T-helper 17 cell (primary cell): ENCODE results near the gene HELZ. TPM values are rescaled to one million over a fixed set of nuclear protein-coding genes. Genes with fewer than 3 reads are reported as not detected.

Source experiments
- ATAC-seq: fragments of 150-1000 bp; cut with Tn5 transposase; 2 replicates; pipeline ENCODE4 v1.10.0; 2021; ENCODE audit warnings: mild to moderate bottlenecking, moderate library complexity
- DNase-seq, 3 donors: peaks; one replicate each; pipeline versions ENCODE4 v3.0.0 to v3.0.0-alpha.2; 2020 to 2021
- H3K9me3 ChIP-seq: one replicate; pipeline ENCODE4 v1.7.0; 2013; ENCODE audit warnings: low read length, mild to moderate bottlenecking; ENCODE audit not compliant: control insufficient read depth, poor library complexity, severe bottlenecking
- H3K27ac Mint-ChIP-seq: one replicate; pipeline ENCODE4 v1.8.0; 2022; ENCODE audit warnings: mild to moderate bottlenecking, moderate library complexity, mixed read lengths
- H3K27me3 Mint-ChIP-seq: one replicate; pipeline ENCODE4 v1.8.0; 2022; ENCODE audit warnings: mixed read lengths
- H3K36me3 Mint-ChIP-seq: one replicate; pipeline ENCODE4 v1.8.0; 2022; ENCODE audit warnings: low read depth, mixed read lengths
- H3K4me1 Mint-ChIP-seq: one replicate; pipeline ENCODE4 v1.8.0; 2022; ENCODE audit warnings: mild to moderate bottlenecking, mixed read lengths
- H3K4me3 Mint-ChIP-seq: one replicate; pipeline ENCODE4 v1.8.0; 2022; ENCODE audit warnings: mild to moderate bottlenecking, moderate library complexity, mixed read lengths
- total RNA-seq, 4 donors: library from RNA in 2 of 4; stranded (reverse) in 2 of 4; gene quantifications; one replicate each; pipeline ENCODE4 v1.2.3 and lab custom pipeline; 2022 to 2026

The HELZ gene
- total RNA-seq, 2 donors from 2014 or later = 124 to 164 TPM

DNA sequence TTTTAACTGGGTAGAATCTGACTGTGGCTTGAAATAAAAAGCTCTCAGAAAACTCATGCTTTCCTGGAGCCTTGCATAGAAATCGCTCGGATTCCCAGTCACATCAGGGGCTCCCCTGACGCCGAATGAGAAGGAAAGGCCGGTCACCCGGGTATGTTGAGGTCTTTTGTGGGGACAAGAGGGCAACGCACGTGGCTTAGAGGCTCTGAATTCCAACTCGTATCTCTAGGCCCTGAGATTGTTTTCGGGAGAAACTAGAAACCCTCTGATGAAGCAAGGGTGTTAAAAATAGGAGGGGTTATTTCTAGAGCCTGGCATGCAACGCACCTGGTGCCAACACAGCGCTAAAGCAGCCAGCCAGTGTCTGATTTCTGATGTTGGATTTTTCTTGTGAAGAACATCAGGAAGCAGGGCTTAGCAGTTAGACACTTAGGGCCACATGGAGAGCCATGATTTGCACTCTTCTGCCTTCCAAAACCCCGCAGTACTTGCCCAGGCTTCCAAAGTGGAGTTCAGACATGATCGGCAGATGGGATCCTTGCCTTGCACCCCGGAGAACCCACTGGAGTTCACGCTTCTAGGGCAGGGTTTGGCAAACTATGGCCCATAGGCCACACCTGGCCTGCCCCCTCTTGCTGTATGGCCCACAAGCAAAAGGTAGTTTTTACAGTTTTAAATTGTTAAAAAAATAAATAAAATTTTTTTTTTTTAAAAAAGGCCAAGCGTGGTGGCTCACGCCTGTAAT lies 188.1 kb downstream of the HELZ start:
- Mint-ChIP-seq H3K4me3 (no peak overlapping the region), H3K27ac (no peak overlapping the region), H3K27me3 (no peaks in the 10 kb centered on the region), H3K4me1 (peaks cover 4% of the 10 kb centered on the region), H3K36me3 (peaks cover 2% of the 10 kb centered on the region)
- H3K9me3 ChIP-seq = no peaks in the 10 kb centered on the region
- ATAC-seq (no peak), DNase-seq (no peak)

DNA sequence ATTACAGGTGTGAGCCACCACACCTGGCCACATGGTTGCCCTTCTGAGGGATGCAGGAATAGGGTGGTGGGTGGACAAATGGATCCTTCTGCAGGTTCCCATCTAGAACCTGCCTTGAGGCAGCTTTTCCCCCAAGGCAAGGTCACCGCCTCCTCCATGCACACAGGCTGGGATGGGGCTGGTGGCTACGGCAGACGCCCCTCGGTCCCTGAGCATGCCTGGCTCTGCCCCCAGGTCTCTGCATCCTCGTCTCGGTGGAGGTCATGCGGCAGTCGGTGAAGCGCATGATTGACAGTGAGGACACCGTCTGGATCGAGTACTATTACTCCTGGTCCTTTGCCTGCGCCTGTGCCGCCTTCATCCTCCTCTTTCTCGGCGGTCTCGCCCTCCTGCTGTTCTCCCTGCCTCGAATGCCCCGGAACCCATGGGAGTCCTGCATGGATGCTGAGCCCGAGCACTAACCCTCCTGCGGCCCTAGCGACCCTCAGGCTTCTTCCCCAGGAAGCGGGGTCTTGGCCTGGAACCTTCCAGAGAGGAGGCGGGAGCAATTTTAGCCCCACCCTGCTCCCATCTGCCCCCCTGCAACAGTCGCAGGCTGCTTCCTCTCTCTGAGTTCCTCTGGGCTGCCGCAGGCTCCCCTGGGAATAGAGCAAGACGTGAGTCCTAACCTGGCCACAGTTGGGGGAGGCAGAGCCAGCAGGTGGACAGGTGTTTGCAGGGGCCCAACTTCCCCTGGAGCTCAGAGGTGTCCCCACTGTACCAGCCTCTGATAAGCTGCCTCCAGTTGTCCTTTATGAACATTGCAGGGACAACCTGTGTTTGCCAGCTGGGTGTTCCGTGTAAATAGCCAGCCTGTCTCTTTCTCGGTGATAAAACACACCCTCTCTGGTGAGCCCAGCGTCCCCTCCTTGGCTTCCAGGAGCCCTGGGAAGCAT lies 188.9 kb downstream of the HELZ start:
- H3K36me3 Mint-ChIP-seq = peaks cover 2% of the 10 kb centered on the region
- no peak for ATAC-seq
- no peaks in the 10 kb centered on the region for H3K27me3 Mint-ChIP-seq
- H3K4me1 Mint-ChIP-seq = peaks cover 4% of the 10 kb centered on the region
- no peaks in the 10 kb centered on the region for H3K9me3 ChIP-seq
- DNase-seq = no peak
- no peak overlapping the region for H3K27ac Mint-ChIP-seq
- H3K4me3 Mint-ChIP-seq = no peak overlapping the region

DNA sequence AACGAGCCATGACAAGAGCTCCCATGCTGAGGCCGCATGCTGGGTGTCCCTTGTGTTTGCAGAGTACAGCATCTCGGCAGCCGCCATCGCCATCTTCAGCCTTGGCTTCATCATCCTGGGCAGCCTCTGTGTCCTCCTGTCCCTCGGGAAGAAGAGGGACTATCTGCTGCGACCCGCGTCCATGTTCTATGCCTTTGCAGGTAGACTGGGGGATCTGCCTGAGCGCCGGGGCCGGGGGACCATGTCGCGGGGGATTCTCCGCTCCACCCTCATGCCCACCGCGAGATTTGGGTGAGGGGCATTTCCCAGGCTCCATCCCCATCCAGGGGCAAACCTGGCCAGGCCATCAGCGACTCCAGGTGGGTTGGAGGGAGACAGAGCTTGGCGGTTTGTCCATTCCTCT lies 190.0 kb downstream of the HELZ start:
- no peak for DNase-seq
- Mint-ChIP-seq H3K4me3 (no peak overlapping the region), H3K36me3 (no peaks in the 10 kb centered on the region), H3K27ac (no peak overlapping the region), H3K4me1 (peaks cover 4% of the 10 kb centered on the region), H3K27me3 (no peaks in the 10 kb centered on the region)
- ATAC-seq = no peak
- no peaks in the 10 kb centered on the region for H3K9me3 ChIP-seq

DNA sequence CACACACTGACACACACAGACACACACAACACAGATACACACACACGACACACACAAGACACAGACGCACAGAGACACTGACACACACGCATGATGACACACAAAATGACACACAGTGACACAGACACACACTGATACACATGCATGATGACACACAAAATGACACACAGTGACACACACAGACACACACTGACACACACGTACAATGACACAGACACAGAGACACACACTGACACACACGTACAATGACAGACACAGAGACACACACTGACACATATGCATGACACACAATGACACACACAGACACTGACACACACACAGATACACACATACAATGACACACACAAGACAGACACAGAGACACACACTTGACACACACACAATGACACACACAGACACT lies 190.4 kb downstream of the HELZ start:
- H3K27me3 Mint-ChIP-seq = no peaks in the 10 kb centered on the region
- ATAC-seq (no peak), DNase-seq (no peak)
- H3K4me1 Mint-ChIP-seq = peaks cover 4% of the 10 kb centered on the region
- H3K27ac Mint-ChIP-seq = no peak overlapping the region
- no peak overlapping the region for H3K4me3 Mint-ChIP-seq
- H3K36me3 Mint-ChIP-seq = no peaks in the 10 kb centered on the region
- peaks cover 2% of the 10 kb centered on the region for H3K9me3 ChIP-seq

DNA sequence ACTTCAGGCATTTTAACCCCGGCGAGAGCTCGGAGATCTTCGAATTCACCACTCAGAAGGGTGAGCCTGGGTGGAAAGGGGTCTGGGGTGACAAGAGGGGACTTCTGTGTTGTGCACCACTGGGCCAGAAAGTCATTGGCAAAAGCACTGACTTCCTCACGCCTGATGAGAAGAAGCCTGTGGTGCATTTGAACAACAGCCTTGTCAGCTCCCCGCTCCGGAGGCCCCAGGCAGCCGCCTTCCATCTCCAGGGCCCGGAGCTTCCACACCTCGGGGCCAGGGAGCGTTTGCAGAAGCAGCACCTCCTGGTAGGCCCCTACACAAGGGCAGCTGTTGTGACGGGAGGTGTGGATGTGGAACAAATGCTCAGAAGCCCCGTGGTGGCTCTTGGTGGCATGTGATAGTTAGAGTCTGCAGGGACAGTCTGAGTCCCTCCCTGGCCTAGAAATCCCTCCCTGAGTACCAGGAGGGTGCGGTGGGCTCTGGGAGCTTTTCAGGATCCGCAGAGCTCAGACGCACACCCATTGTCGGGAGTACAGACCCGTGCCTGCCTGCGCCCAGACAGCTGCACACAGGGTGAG lies 190.9 kb downstream of the HELZ start:
- Mint-ChIP-seq H3K27ac (no peak overlapping the region), H3K36me3 (no peaks in the 10 kb centered on the region), H3K4me3 (no peak overlapping the region), H3K4me1 (peaks cover 4% of the 10 kb centered on the region), H3K27me3 (no peaks in the 10 kb centered on the region)
- no peak for DNase-seq
- H3K9me3 ChIP-seq = peaks cover 6% of the 10 kb centered on the region
- ATAC-seq = no peak

DNA sequence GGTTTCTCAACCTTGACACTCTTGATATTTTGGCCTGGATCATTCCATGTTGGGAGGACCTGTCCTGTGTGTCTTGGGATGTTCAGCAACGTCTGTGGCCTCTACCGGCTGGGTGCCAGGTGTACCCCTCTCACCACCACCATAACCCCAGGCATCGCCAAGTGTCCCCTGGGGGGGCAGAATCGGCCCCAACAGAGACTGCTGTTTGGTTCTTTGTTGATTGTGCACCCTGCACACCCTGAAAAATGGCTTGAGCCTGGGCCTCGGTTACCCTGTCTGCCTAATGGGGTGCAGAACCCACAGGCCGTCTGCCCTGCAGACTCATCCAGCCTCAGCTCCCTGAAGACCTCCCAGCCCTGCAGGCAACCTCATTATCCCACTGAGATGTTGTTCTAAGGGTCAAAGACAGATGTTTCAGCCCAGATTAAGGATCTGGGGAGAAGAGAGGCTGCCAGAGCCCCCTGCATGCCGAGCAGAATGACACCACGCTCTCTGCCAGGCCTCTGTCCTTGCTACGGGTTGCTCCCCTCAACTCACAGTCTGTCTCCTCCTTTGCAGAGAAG lies 191.5 kb downstream of the HELZ start:
- Mint-ChIP-seq H3K27me3 (no peaks in the 10 kb centered on the region), H3K36me3 (no peaks in the 10 kb centered on the region), H3K4me1 (peaks cover 4% of the 10 kb centered on the region), H3K27ac (no peak overlapping the region), H3K4me3 (no peak overlapping the region)
- no peak for DNase-seq
- H3K9me3 ChIP-seq = peaks cover 10% of the 10 kb centered on the region
- ATAC-seq = no peak

DNA sequence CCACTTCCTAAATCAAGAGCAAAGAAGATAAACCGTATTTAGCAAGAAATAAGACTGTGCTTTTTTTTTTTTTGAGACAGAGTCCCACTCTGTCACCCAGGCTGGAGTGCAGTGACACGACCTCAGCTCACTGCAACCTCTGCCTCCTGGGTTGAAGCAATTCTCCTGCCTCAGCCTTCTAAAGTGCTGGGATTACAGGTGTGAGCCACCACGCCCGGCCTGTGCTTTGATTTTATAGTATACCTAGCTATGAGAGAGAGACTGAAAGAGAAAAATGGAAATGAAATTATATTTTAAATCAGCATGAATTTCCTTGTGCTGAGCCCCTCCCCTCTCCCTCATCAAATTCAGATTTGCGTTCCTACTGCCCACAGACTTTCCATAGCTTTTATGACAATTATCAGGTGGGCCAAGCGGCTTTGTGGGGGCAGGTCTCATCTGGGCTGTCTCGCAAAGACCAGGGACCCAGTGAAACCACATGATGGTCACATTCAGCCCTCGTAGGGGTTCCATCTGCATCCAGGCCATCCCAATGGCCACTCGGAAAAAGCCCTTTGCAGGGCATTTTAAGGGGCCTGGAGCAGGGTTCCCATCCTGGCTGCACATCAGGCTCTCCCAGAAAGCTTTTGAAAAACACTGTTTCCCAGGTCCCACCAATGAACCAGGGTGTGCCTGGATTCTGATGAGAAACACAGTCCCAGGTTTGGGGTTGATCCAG lies 192.1 kb downstream of the HELZ start:
- Mint-ChIP-seq H3K4me3 (no peak overlapping the region), H3K4me1 (peaks cover 4% of the 10 kb centered on the region), H3K27ac (no peak overlapping the region), H3K36me3 (no peaks in the 10 kb centered on the region), H3K27me3 (no peaks in the 10 kb centered on the region)
- H3K9me3 ChIP-seq = peaks cover 10% of the 10 kb centered on the region
- no peak for ATAC-seq
- no peak for DNase-seq

DNA sequence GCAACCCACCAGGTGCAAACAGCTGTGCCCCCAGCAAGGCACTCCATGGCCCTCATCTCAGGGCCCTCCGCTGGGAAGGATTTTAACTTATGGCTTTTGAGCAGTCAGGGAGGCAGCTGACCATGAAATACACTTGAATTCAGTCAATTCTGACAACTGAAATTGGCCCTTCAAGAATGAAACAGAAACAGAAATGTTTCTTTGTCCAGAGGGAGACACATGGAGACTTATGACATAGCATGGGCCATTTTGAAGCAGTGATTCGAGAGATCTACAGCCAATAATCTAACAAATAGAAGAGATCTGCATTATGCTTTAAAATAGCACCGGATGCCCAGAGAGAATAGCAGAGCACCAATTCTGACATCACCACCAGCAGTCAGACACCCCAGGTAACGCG lies 193.2 kb downstream of the HELZ start:
- peaks cover 4% of the 10 kb centered on the region for H3K4me1 Mint-ChIP-seq
- H3K4me3 Mint-ChIP-seq = no peak overlapping the region
- peaks cover 10% of the 10 kb centered on the region for H3K9me3 ChIP-seq
- no peak for DNase-seq
- H3K27me3 Mint-ChIP-seq = no peaks in the 10 kb centered on the region
- H3K36me3 Mint-ChIP-seq = no peaks in the 10 kb centered on the region
- no peak for ATAC-seq
- no peak overlapping the region for H3K27ac Mint-ChIP-seq

DNA sequence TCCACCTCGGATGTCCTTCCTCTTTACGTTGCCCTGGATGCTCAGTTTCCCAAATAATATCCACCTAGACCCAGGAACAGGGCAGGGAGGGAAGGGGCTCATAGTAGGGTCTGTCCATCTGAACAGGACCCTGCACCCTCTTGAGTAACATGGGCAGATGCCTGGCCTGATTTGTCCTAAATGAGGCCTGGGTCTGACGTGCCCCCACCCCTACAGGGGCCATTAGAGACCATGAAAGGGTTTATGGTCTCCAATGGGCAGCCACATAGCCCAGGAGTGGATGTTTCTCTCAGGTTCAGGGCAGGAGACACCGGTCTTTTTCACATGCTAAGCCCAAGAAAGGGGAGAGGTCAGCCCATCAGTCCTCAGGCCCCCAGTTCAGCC lies 193.8 kb downstream of the HELZ start:
- Mint-ChIP-seq H3K27me3 (no peaks in the 10 kb centered on the region), H3K4me1 (peaks cover 2% of the 10 kb centered on the region), H3K27ac (no peak overlapping the region), H3K36me3 (no peaks in the 10 kb centered on the region), H3K4me3 (no peak overlapping the region)
- DNase-seq (no peak), ATAC-seq (no peak)
- peaks cover 10% of the 10 kb centered on the region for H3K9me3 ChIP-seq

DNA sequence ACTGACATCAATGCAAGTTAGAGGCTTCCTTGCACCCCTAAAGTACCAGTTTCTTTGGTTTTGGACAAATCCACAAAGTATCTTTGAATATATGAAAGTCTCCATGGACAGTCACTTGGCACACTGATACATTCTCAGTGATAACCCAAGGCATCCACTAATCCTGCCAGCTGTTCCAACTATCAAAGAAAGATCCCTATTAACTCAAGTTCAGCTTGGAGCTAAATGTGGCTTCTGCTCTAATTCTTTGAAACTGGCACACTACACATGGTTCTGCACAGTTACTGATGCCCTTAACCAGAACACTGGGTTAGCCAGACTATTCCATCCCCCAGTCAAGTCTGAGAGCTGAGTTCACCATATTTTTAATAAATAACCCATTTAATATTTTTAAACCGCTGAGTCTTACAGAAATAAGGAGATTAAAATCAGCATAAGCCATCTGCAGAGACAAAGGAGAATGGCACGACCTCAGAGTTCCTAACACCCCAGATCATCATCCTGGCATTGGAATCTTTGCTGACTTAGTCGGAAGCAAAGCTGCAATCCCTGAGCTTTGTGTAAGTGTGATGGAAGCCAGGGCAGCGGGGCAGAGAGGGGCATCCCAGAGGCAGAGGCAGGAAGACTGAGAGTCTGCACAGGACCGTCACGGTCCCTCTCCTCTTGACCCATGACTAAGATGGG lies 194.4 kb downstream of the HELZ start:
- Mint-ChIP-seq H3K36me3 (no peaks in the 10 kb centered on the region), H3K27me3 (no peaks in the 10 kb centered on the region), H3K4me3 (no peak overlapping the region), H3K27ac (no peak overlapping the region), H3K4me1 (peaks cover 2% of the 10 kb centered on the region)
- ATAC-seq = no peak
- H3K9me3 ChIP-seq = peaks cover 10% of the 10 kb centered on the region
- no peak for DNase-seq

DNA sequence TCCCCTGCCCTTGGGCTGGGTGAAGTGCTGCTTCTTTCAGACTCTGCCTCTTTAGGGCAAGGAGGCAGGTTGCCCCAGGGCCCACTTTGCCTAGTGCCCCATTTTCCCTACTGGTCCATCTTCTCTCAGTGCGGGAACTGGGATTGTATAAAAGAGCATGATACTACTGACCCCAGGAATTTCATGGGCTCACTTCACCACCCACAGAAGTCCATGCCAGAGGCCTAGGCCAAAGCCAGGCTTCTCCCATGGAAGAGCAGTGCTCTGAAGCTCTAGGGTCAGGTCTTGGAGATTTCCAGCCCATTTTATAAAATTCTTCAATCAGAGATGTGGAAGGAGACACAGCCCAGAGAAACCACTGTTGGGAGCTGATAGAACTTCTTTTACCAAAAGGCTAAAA lies 194.9 kb downstream of the HELZ start:
- no peak for ATAC-seq
- Mint-ChIP-seq H3K36me3 (no peaks in the 10 kb centered on the region), H3K27me3 (no peaks in the 10 kb centered on the region), H3K4me3 (no peak overlapping the region), H3K4me1 (peaks cover 2% of the 10 kb centered on the region), H3K27ac (no peak overlapping the region)
- H3K9me3 ChIP-seq = peaks cover 10% of the 10 kb centered on the region
- DNase-seq = no peak

DNA sequence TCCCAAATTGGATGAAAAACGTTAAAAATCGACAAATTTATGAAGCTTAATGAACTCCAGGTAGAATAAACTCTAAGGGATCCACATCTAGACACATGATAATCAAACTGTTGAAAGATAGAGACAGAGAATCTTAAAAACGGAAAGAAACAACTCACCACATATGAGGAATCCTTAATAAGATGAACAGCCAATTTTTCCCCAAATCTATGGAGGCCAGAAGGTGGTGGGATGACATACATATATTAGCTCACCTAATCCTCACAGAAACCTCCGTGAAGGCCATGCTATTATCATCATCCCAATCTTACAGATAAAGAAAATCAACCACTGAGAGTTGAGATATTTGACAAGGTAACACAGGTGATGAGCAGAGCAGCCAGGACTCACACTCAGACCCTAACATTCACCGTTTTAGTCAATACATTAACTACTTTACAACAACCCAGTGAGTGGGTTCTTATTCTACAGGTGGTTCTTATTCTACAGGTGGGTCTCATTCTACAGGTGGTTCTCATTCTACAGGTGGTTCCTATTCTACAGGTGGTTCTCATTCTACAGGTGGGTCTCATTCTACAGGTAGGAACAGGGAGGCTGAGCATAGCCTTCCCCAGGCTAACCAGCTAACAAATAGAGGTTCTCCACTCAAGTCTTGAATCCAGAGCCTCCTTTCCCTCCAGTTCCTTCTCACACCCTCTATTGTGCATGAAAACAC lies 195.8 kb downstream of the HELZ start:
- no peak for ATAC-seq
- Mint-ChIP-seq H3K4me1 (no peaks in the 10 kb centered on the region), H3K27ac (no peak overlapping the region), H3K27me3 (no peaks in the 10 kb centered on the region), H3K4me3 (no peak overlapping the region), H3K36me3 (no peaks in the 10 kb centered on the region)
- no peak for DNase-seq
- peaks cover 10% of the 10 kb centered on the region for H3K9me3 ChIP-seq
